ENCODE data around the gene HLA-A.

DNA sequence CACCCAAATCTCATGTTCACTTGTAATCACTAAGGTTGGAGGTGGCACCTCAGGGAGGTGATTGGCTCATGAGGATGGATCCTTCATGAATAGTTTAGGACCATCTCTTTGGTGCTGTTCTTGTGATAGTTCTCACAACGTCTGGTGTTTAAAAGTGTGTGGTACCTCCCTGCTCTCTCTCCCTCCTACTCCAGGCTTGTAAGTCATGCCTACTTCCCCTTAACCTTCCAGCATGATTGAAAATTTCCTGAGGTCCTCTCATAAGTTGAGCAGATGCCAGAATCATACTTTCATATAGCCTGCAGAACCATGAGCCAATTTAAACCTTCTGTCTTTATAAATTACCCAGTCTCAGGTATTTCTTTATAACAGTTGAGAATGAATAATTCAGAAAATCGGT lies 16.6 kb downstream of the HLA-A start:
- no peak for TF ChIP-seq BACH2 (CRISPR knock-in tag; IDR thresholded peaks at IDR 0.05; ENCODE audit: borderline replicate concordance)
- no peak for TF ChIP-seq CSDC2 (CRISPR knock-in tag; IDR thresholded peaks at IDR 0.05)
- TF ChIP-seq ZNF70 (CRISPR knock-in tag; IDR thresholded peaks at IDR 0.05), result no peak
- no peak for TF ChIP-seq PATZ1 (CRISPR knock-in tag; IDR thresholded peaks at IDR 0.05; ENCODE audit: borderline replicate concordance)
- no peak for TF ChIP-seq SNAI2 (CRISPR knock-in tag; IDR thresholded peaks at IDR 0.05)
- TF ChIP-seq RARB (CRISPR knock-in tag; IDR thresholded peaks at IDR 0.05), result no peak
- no peak for TF ChIP-seq ZFP3 (CRISPR knock-in tag; IDR thresholded peaks at IDR 0.05)
- TF ChIP-seq ARNTL (CRISPR knock-in tag; IDR thresholded peaks at IDR 0.05; ENCODE audit: borderline replicate concordance, low read depth), result no peak

All from SK-N-SH treated with all-trans-retinoic acid at 6 μM for 48 hours (cell line).